Prostate gland (tissue), 2 donors: ENCODE results near the gene CR1. TPM values are rescaled to one million over a fixed set of nuclear protein-coding genes. Genes with fewer than 3 reads are reported as not detected.

Source experiments
- DNase-seq: peaks from one replicate; pipeline ENCODE4 v3.0.0-alpha.2; 2019; ENCODE audit warnings: low spot score
- H3K27ac ChIP-seq, 2 donors: fragments of 200-600 bp; sonication (generic); 2 replicates each; pipeline ENCODE4 v1.5.1; 2017 to 2019
- H3K27me3 ChIP-seq: fragments of 200-600 bp; sonication (generic); replicated peaks from 2 replicates; pipeline ENCODE4 v1.5.1; 2019; ENCODE audit not compliant: insufficient read depth
- H3K36me3 ChIP-seq, 2 donors: fragments of 200-600 bp; sonication (generic); 1 replicate in 1 of 2; 2 replicates in 1 of 2; pipeline versions ENCODE4 v1.5.1 to v1.8.1; 2017 to 2019
- H3K4me1 ChIP-seq: fragments of 200-600 bp; sonication (generic); replicated peaks from 2 replicates; pipeline ENCODE4 v1.5.1; 2019
- H3K4me3 ChIP-seq, 2 donors: fragments of 200-600 bp; sonication (generic); 2 replicates each; pipeline ENCODE4 v1.5.1; 2017 to 2019
- H3K9me3 ChIP-seq: fragments of 200-600 bp; sonication (generic); 2 replicates; pipeline ENCODE4 v1.5.1; 2017
- POLR2A ChIP-seq: fragments of 450-650 bp; IDR thresholded peaks from one replicate; pipeline ENCODE4 v1.6.1; 2016; ENCODE audit warnings: antibody characterized with exemption, mild to moderate bottlenecking
- POLR2AphosphoS5 ChIP-seq: sonication (generic); formaldehyde crosslinking; IDR thresholded peaks from one replicate; pipeline ENCODE4 v1.6.1; 2017; ENCODE audit warnings: antibody characterized with exemption
- whole genome bisulfite sequencing: methylation state at CpG from one replicate; pipeline ENCODE4 v1.1.5; 2018; 5-methylcytosine and 5-hydroxymethylcytosine counted together
- intact Hi-C: fragments of 100-400 bp; cut with DNase I; formaldehyde crosslinking; loops from one replicate; pipeline ENCODE4 v1.14.2; 2022
- total RNA-seq, 2 donors: library from RNA; depleted of rRNA; stranded (reverse); fragments of >200 nt; gene quantifications; one replicate each; pipeline ENCODE4 v1.1.0, GENCODE V29; 2016
- TF ChIP-seq, protein P1 (sequence below), 4 experiments: fragments of 200-600 bp in 2 of 4; fragments of 450-650 bp in 2 of 4; sonication (generic) in 2 of 4; IDR thresholded peaks; 1 replicate in 3 of 4; 2 replicates in 1 of 4; pipeline ENCODE4 v1.5.1; 2016 to 2019; ENCODE audit warnings: antibody characterized with exemption in 4 of 4, mild to moderate bottlenecking in 2 of 4, moderate library complexity in 2 of 4

CR1 gene
- total RNA-seq, 2 donors from 2014 or later, result 0.14 to 3.8 TPM

GRCh38 chr1:207463571-207463970, 32.4 kb upstream of the CR1 start:
- Histone ChIP-seq H3K36me3 (no peaks in the 10 kb centered on the region), H3K9me3 (no peaks in the 10 kb centered on the region), H3K4me3 (no peak overlapping the region), H3K27ac (no peak overlapping the region), H3K27me3 (no peaks in the 10 kb centered on the region), H3K4me1 (no peaks in the 10 kb centered on the region)
- DNase-seq, result no peak
- intact Hi-C loops, result no loop called here
- TF ChIP-seq, protein P1, sequence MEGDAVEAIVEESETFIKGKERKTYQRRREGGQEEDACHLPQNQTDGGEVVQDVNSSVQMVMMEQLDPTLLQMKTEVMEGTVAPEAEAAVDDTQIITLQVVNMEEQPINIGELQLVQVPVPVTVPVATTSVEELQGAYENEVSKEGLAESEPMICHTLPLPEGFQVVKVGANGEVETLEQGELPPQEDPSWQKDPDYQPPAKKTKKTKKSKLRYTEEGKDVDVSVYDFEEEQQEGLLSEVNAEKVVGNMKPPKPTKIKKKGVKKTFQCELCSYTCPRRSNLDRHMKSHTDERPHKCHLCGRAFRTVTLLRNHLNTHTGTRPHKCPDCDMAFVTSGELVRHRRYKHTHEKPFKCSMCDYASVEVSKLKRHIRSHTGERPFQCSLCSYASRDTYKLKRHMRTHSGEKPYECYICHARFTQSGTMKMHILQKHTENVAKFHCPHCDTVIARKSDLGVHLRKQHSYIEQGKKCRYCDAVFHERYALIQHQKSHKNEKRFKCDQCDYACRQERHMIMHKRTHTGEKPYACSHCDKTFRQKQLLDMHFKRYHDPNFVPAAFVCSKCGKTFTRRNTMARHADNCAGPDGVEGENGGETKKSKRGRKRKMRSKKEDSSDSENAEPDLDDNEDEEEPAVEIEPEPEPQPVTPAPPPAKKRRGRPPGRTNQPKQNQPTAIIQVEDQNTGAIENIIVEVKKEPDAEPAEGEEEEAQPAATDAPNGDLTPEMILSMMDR (IDR thresholded peaks at IDR 0.05), result no peak
- no peak for TF ChIP-seq POLR2AphosphoS5
- no peak for TF ChIP-seq POLR2A
- WGBS, result 41% methylated on average over 3 of the region's 3 CpGs

DNA sequence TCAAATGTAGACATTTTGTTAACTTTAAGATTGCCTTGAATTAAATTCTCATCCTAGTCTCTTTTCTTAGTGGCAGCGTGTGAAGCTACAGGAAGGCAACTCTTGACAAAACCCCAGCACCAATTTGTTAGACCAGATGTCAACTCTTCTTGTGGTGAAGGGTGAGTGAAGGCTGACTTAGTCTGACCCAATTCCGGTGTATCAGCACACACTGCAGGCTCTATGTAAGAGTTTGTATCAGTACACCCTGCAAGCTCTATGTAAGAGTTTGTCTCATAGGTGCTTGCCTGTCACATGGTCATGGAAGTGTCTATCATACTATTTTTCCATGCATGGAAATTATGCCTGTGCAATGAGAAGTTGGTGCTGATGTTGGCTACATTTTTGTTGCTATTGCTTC, 25.0 kb upstream of the CR1 start:
- DNase-seq, result no peak
- TF ChIP-seq, protein P1 (IDR thresholded peaks at IDR 0.05), result no peak
- TF ChIP-seq POLR2A, result no peak
- no peak for TF ChIP-seq POLR2AphosphoS5
- no peaks in the 10 kb centered on the region for H3K9me3 ChIP-seq

GRCh38 chr1:207474210-207474609, 21.7 kb upstream of the CR1 start:
- no peaks in the 10 kb centered on the region for H3K36me3 ChIP-seq
- DNase-seq, result no peak
- no peaks in the 10 kb centered on the region for H3K9me3 ChIP-seq
- peaks cover 7% of the 10 kb centered on the region for H3K27me3 ChIP-seq
- no peaks in the 10 kb centered on the region for H3K4me1 ChIP-seq
- no peak overlapping the region for H3K4me3 ChIP-seq
- no peak for TF ChIP-seq POLR2A
- TF ChIP-seq, protein P1 (IDR thresholded peaks at IDR 0.05), result no peak
- TF ChIP-seq POLR2AphosphoS5, result no peak
- intact Hi-C loops, result no loop called here
- WGBS, result 88% methylated on average over 1 of the region's 1 CpG
- H3K27ac ChIP-seq, result no peak overlapping the region

More for the DNA sequence above, 25.0 kb upstream of the CR1 start:
- WGBS, result 98% methylated on average over 2 of the region's 2 CpGs
- Histone ChIP-seq H3K27me3 (peaks cover 7% of the 10 kb centered on the region), H3K4me3 (no peak overlapping the region), H3K36me3 (no peaks in the 10 kb centered on the region), H3K4me1 (no peaks in the 10 kb centered on the region), H3K27ac (no peak overlapping the region)
- intact Hi-C loops, result no loop called here

DNA sequence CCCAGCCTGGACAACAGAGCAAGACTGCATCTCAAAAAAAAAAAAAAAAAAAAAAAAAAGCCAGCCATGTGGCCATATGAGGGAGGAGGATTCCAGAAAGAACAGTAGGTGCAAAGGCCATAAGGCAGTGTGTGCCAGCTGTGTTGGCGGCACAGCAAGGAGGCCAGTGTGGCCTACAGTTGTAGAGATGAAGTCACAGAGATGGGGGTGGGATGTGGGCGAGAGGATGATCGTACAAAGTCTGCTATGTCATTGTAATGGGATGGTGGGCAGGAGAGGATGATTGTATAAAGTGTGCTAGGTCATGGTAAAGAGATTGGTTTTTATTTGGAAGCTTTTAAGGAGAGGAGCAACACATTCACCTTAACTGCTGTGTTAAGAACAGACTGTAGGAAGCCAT, 9.8 kb upstream of the CR1 start:
- 92% methylated on average over 3 of the region's 3 CpGs for WGBS
- no peaks in the 10 kb centered on the region for H3K27me3 ChIP-seq
- H3K27ac ChIP-seq, result no peak overlapping the region
- H3K4me1 ChIP-seq, result no peaks in the 10 kb centered on the region
- no peaks in the 10 kb centered on the region for H3K36me3 ChIP-seq
- H3K9me3 ChIP-seq, result no peaks in the 10 kb centered on the region
- no peak for DNase-seq
- intact Hi-C loops, result no loop called here
- no peak overlapping the region for H3K4me3 ChIP-seq
- no peak for TF ChIP-seq POLR2A
- TF ChIP-seq POLR2AphosphoS5, result no peak
- TF ChIP-seq, protein P1 (IDR thresholded peaks at IDR 0.05), result no peak

- DNase-seq, result no peak
- intact Hi-C loops, result no loop called here
- Histone ChIP-seq H3K27me3 (peaks cover 3% of the 10 kb centered on the region), H3K9me3 (no peaks in the 10 kb centered on the region), H3K27ac (no peak overlapping the region), H3K4me3 (no peak overlapping the region), H3K36me3 (no peaks in the 10 kb centered on the region), H3K4me1 (no peaks in the 10 kb centered on the region)
- TF ChIP-seq POLR2AphosphoS5 (no peak), POLR2A (no peak)
- WGBS, result 70% methylated on average over 4 of the region's 4 CpGs
Observed at GRCh38 chr1:207487636-207488035, 8.3 kb upstream of the CR1 start.
